ENCODE data around the gene PPP3CA.

- TF ChIP-seq, protein P1, sequence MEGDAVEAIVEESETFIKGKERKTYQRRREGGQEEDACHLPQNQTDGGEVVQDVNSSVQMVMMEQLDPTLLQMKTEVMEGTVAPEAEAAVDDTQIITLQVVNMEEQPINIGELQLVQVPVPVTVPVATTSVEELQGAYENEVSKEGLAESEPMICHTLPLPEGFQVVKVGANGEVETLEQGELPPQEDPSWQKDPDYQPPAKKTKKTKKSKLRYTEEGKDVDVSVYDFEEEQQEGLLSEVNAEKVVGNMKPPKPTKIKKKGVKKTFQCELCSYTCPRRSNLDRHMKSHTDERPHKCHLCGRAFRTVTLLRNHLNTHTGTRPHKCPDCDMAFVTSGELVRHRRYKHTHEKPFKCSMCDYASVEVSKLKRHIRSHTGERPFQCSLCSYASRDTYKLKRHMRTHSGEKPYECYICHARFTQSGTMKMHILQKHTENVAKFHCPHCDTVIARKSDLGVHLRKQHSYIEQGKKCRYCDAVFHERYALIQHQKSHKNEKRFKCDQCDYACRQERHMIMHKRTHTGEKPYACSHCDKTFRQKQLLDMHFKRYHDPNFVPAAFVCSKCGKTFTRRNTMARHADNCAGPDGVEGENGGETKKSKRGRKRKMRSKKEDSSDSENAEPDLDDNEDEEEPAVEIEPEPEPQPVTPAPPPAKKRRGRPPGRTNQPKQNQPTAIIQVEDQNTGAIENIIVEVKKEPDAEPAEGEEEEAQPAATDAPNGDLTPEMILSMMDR (IDR thresholded peaks at IDR 0.05): no peak
- TF ChIP-seq POLR2A (IDR thresholded peaks at IDR 0.05): no peak
These were observed 220.0 kb downstream of the PPP3CA start for GRCh38 chr4:101127176-101127790.

Data from lower leg skin (tissue), 3 donors.